K562 (cell line): ENCODE data around the gene HPD. TPM values are rescaled to one million over a fixed set of nuclear protein-coding genes. Genes with fewer than 3 reads are reported as not detected.
A peak's percentile ranks its signal among the peaks of the same experiment; 100 is the strongest.

Experiments
- ATF1 ChIP-seq, 2 experiments: fragments of 450-650 bp in 1 of 2; IDR thresholded peaks; 2 replicates each; pipeline ENCODE4 v1.6.1; 2016; ENCODE audit warnings: missing compliant biosample characterization in 1 of 2, missing genetic modification characterization in 1 of 2
- ATF2 ChIP-seq: sonication (generic); formaldehyde crosslinking; IDR thresholded peaks from 2 replicates; pipeline ENCODE4 v1.8.1; 2022; ENCODE audit warnings: missing genetic modification reagents
- CBFA2T2 ChIP-seq: fragments of 450-650 bp; conservative IDR thresholded peaks from 2 replicates; pipeline ENCODE4 v1.6.1; 2017; ENCODE audit warnings: mild to moderate bottlenecking
- ETV1 ChIP-seq: fragments of 450-650 bp; conservative IDR thresholded peaks from 2 replicates; pipeline ENCODE4 v1.6.1; 2016; ENCODE audit warnings: missing genetic modification characterization, control low read depth, low read depth, missing compliant biosample characterization
- HNRNPLL ChIP-seq: fragments of 200-400 bp; formaldehyde crosslinking; IDR thresholded peaks from 2 replicates; pipeline ENCODE4 v1.6.1; 2017; ENCODE audit warnings: low read length, low read depth, mild to moderate bottlenecking; ENCODE audit not compliant: poor library complexity, severe bottlenecking
- MBD2 ChIP-seq: sonication (generic); IDR thresholded peaks from 2 replicates; pipeline ENCODE4 v1.6.1; 2016; ENCODE audit warnings: low read depth, borderline replicate concordance
- NCOA2 ChIP-seq, 2 experiments: fragments of 450-650 bp; IDR thresholded peaks; 2 replicates each; pipeline ENCODE4 v1.6.1; 2018; ENCODE audit warnings: mild to moderate bottlenecking in 2 of 2, moderate library complexity in 1 of 2; ENCODE audit not compliant: partially characterized antibody in 2 of 2
- NCOR1 ChIP-seq: fragments of 450-650 bp; IDR thresholded peaks from 2 replicates; pipeline ENCODE4 v1.6.1; 2016; ENCODE audit warnings: mild to moderate bottlenecking, moderate library complexity
- POLR2A ChIP-seq: fragments of 450-650 bp; conservative IDR thresholded peaks from 2 replicates; pipeline ENCODE4 v1.6.1; 2016
- TSHZ1 ChIP-seq: fragments of 250-450 bp; sonication (Bioruptor Pico); IDR thresholded peaks from 2 replicates; pipeline ENCODE4 v1.4.0; 2020; ENCODE audit warnings: mild to moderate bottlenecking, moderate library complexity
- ZBTB11 ChIP-seq, 3 experiments: fragments of 200-800 bp in 1 of 3; fragments of 250-450 bp in 1 of 3; fragments of 450-650 bp in 1 of 3; sonication (Bioruptor Pico) in 1 of 3; sonication (Bioruptor generic) in 1 of 3; formaldehyde crosslinking in 1 of 3; IDR thresholded peaks; 2 replicates each; pipeline versions ENCODE4 v1.6.1 to v1.8.0; 2016 to 2022; ENCODE audit warnings: mild to moderate bottlenecking in 2 of 3, missing genetic modification characterization in 2 of 3, missing compliant biosample characterization in 1 of 3, moderate library complexity in 1 of 3
- ZNF324 ChIP-seq: fragments of 250-450 bp; sonication (Bioruptor Pico); IDR thresholded peaks from 2 replicates; pipeline ENCODE4 v1.4.0; 2020; ENCODE audit warnings: mild to moderate bottlenecking
- polyA plus RNA-seq, 8 experiments: library from polyadenylated mRNA; depleted of rRNA in 4 of 8; stranded (reverse) in 5 of 8; unstranded in 3 of 8; fragments of >200 nt; fragmentation: Nextera tagmentation in 2 of 8; fragmentation: Illumina TruSeq in 1 of 8; extraction: Ambion mirVana in 2 of 8; extraction: Trizol in 1 of 8; gene quantifications; 2 replicates each; pipeline versions ENCODE4 v1.2.1 to v1.2.3, GENCODE V29; 2011 to 2014; ENCODE audit warnings: inconsistent platforms in 1 of 8, missing spikeins in 1 of 8
- total RNA-seq, 7 experiments: library from RNA; depleted of rRNA in 6 of 7; stranded (reverse); fragments of >200 nt in 6 of 7; fragmentation: Illumina TruSeq in 2 of 7; extraction: Trizol in 2 of 7; gene quantifications; 2 replicates each; pipeline versions ENCODE4 v1.2.1 to v1.2.3, GENCODE V29; 2011 to 2021; ENCODE audit warnings: low replicate concordance in 1 of 7
- TF ChIP-seq, protein P1 (sequence below): fragments of 450-650 bp; formaldehyde crosslinking; IDR thresholded peaks from 2 replicates; pipeline ENCODE4 v1.4.0; 2020; ENCODE audit warnings: mild to moderate bottlenecking, moderate library complexity

Gene HPD
- total and polyA plus RNA-seq, 9 of the 15 experiments (the other 6 are each of a cell fraction or from before 2014, with no cell fraction given), result 0.06 to 0.29 (median 0.07) TPM; not detected in 4

- no peak for TF ChIP-seq TSHZ1 (CRISPR knock-in tag)
- peak in 1 of 3 experiments; percentile 64; a peak in 1 of 6 replicates for TF ChIP-seq ZBTB11 (CRISPR knock-in tag; IDR thresholded peaks at IDR 0.05)
- no peak for TF ChIP-seq ZNF324 (CRISPR knock-in tag)
- TF ChIP-seq, protein P1, sequence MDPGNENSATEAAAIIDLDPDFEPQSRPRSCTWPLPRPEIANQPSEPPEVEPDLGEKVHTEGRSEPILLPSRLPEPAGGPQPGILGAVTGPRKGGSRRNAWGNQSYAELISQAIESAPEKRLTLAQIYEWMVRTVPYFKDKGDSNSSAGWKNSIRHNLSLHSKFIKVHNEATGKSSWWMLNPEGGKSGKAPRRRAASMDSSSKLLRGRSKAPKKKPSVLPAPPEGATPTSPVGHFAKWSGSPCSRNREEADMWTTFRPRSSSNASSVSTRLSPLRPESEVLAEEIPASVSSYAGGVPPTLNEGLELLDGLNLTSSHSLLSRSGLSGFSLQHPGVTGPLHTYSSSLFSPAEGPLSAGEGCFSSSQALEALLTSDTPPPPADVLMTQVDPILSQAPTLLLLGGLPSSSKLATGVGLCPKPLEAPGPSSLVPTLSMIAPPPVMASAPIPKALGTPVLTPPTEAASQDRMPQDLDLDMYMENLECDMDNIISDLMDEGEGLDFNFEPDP (CRISPR knock-in tag), result no peak
- no peak for TF ChIP-seq MBD2
- peak; percentile 14; the same call in 1 of the 2 replicates for TF ChIP-seq NCOR1
- no peak for TF ChIP-seq HNRNPLL
- no peak for TF ChIP-seq ETV1 (tag)
- TF ChIP-seq ATF1 (CRISPR knock-in tag; IDR thresholded peaks at IDR 0.05), result no peak
- TF ChIP-seq ATF1 (tag; IDR thresholded peaks at IDR 0.05), result peak; percentile 68
- no peak for TF ChIP-seq ATF2 (CRISPR knock-in tag)
- no peak for TF ChIP-seq CBFA2T2
- no peak for TF ChIP-seq NCOA2 (IDR thresholded peaks at IDR 0.05; ENCODE audit: partially characterized antibody in 2 of 2)
- peak; percentile 58 for TF ChIP-seq POLR2A
These were observed 64.1 kb downstream of the HPD start (continued) for GRCh38 chr12:121794534-121795033.
